A549 (cell line): Measurements from ENCODE around the gene GLP2R.

Source experiments
- E2F6 ChIP-seq: IDR thresholded peaks from 2 replicates; pipeline ENCODE4 v1.6.1; 2012; ENCODE audit warnings: low read depth, borderline replicate concordance
- GATA3 ChIP-seq: IDR thresholded peaks from 2 replicates; pipeline ENCODE4 v1.6.1; 2012; ENCODE audit warnings: borderline replicate concordance
- KDM5A ChIP-seq: fragments of 200-600 bp; sonication (generic); IDR thresholded peaks from 2 replicates; pipeline ENCODE4 v1.6.1; 2016; ENCODE audit warnings: antibody characterized with exemption, mild to moderate bottlenecking
- POLR2A ChIP-seq: IDR thresholded peaks from 2 replicates; pipeline ENCODE4 v1.6.1; 2012; ENCODE audit warnings: mild to moderate bottlenecking, low read length
- SMC3 ChIP-seq: fragments of >200 bp; sonication (Bioruptor Twin); formaldehyde crosslinking; IDR thresholded peaks from 3 replicates; pipeline ENCODE4 v1.6.1; 2018; ENCODE audit warnings: inconsistent platforms
- USF2 ChIP-seq: fragments of 450-650 bp; IDR thresholded peaks from 2 replicates; pipeline ENCODE4 v1.6.1; 2014; ENCODE audit warnings: antibody characterized with exemption
- TF ChIP-seq, protein P1 (sequence below): fragments of >200 bp; sonication (Bioruptor Twin); formaldehyde crosslinking; IDR thresholded peaks from 3 replicates; pipeline ENCODE4 v1.5.1; 2016

DNA sequence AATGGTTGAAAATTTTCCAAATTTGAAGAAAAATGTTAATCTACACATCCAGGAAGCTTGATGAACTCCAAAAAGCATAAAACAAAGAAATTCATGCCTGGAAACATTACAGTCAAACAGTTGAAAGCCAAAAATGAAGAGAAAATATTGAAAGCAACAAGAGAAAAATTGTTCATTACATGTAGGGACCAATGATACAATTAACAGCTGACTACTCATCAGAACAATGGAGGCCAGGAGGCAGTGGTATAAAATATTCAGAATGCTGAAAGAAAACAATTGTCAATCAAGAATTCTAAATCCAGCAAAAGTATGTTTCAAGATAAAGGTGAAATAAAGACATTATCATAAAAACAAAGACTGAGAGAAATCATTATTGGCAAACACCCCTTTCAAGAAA lies 57.7 kb downstream of the GLP2R start:
- TF ChIP-seq KDM5A: no peak
- no peak for TF ChIP-seq E2F6
- no peak for TF ChIP-seq USF2
- no peak for TF ChIP-seq SMC3
- TF ChIP-seq, protein P1, sequence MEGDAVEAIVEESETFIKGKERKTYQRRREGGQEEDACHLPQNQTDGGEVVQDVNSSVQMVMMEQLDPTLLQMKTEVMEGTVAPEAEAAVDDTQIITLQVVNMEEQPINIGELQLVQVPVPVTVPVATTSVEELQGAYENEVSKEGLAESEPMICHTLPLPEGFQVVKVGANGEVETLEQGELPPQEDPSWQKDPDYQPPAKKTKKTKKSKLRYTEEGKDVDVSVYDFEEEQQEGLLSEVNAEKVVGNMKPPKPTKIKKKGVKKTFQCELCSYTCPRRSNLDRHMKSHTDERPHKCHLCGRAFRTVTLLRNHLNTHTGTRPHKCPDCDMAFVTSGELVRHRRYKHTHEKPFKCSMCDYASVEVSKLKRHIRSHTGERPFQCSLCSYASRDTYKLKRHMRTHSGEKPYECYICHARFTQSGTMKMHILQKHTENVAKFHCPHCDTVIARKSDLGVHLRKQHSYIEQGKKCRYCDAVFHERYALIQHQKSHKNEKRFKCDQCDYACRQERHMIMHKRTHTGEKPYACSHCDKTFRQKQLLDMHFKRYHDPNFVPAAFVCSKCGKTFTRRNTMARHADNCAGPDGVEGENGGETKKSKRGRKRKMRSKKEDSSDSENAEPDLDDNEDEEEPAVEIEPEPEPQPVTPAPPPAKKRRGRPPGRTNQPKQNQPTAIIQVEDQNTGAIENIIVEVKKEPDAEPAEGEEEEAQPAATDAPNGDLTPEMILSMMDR: no peak
- TF ChIP-seq GATA3: no peak
- TF ChIP-seq POLR2A: no peak
